HL-60 (cell line): Measurements from ENCODE around the gene TMEM52.

Experiments used
- DNase-seq, 2 experiments: peaks; one replicate each; pipeline ENCODE4 v3.0.0-alpha.2; 2010 to 2020; ENCODE audit warnings: low read depth in 1 of 2, low spot score in 1 of 2
- H3K27ac ChIP-seq: fragments of 250-450 bp; sonication (Bioruptor Pico); replicated peaks from 2 replicates; pipeline ENCODE4 v1.5.1; 2020; ENCODE audit warnings: mild to moderate bottlenecking, moderate library complexity
- H3K27me3 ChIP-seq: fragments of 250-450 bp; sonication (Bioruptor Pico); 2 replicates; pipeline ENCODE4 v1.5.1; 2021; ENCODE audit warnings: mild to moderate bottlenecking, moderate library complexity; ENCODE audit not compliant: insufficient read depth, poor library complexity, severe bottlenecking
- H3K4me3 ChIP-seq: replicated peaks from 2 replicates; pipeline ENCODE4 v1.5.1; 2011; ENCODE audit warnings: mild to moderate bottlenecking, control low read depth, low read length; ENCODE audit not compliant: insufficient read depth
- CTCF ChIP-seq: IDR thresholded peaks from one replicate; pipeline ENCODE4 v1.5.1; 2011; ENCODE audit warnings: low read length, control low read depth, inconsistent platforms; ENCODE audit not compliant: insufficient read depth
- GABPA ChIP-seq: IDR thresholded peaks from 2 replicates; pipeline ENCODE4 v1.6.1; 2012; ENCODE audit warnings: low read depth
- POLR2AphosphoS5 ChIP-seq: IDR thresholded peaks from 2 replicates; pipeline ENCODE4 v1.6.1; 2012; ENCODE audit warnings: low read depth
- REST ChIP-seq: IDR thresholded peaks from 2 replicates; pipeline ENCODE4 v1.6.1; 2012; ENCODE audit warnings: low read depth; ENCODE audit not compliant: insufficient replicate concordance
- SPI1 ChIP-seq: IDR thresholded peaks from 2 replicates; pipeline ENCODE4 v1.6.1; 2012; ENCODE audit warnings: low read depth, mild to moderate bottlenecking, borderline replicate concordance

TMEM52 gene

GRCh38 chr1:1955621-1956094, 36.6 kb upstream of the TMEM52 start:
- DNase-seq: no peak
- Histone ChIP-seq H3K27me3 (peaks cover 4% of the 10 kb centered on the region), H3K27ac (no peak overlapping the region), H3K4me3 (no peak overlapping the region)
- TF ChIP-seq REST: no peak
- TF ChIP-seq GABPA: no peak
- TF ChIP-seq POLR2AphosphoS5: no peak
- TF ChIP-seq SPI1: no peak
- TF ChIP-seq CTCF: no peak

GRCh38 chr1:1954831-1955441, 35.9 kb upstream of the TMEM52 start:
- TF ChIP-seq CTCF: no peak
- TF ChIP-seq SPI1: no peak
- no peak for TF ChIP-seq REST
- no peak for TF ChIP-seq POLR2AphosphoS5
- peak; percentile 95 for TF ChIP-seq GABPA
- no peak for DNase-seq
- no peak overlapping the region for H3K27ac ChIP-seq
- peaks cover 4% of the 10 kb centered on the region for H3K27me3 ChIP-seq
- H3K4me3 ChIP-seq: no peak overlapping the region

- Histone ChIP-seq H3K27ac (no peak overlapping the region), H3K27me3 (peaks cover 4% of the 10 kb centered on the region), H3K4me3 (no peak overlapping the region)
- no peak for DNase-seq
- TF ChIP-seq POLR2AphosphoS5 (no peak), GABPA (no peak), CTCF (no peak), REST (no peak), SPI1 (no peak)
Measured at GRCh38 chr1:1954015-1954414, 34.9 kb upstream of the TMEM52 start.
